Measurements from ENCODE around the gene MEI1.
A peak's percentile ranks its signal among the peaks of the same experiment; 100 is the strongest.

Gene MEI1

GRCh38 chr22:41782751-41783150 is 83.4 kb downstream of the MEI1 start:
- no peak for DNase-seq (ENCODE audit: low read depth)

- DNase-seq (ENCODE audit: low read depth): no peak
Observed at GRCh38 chr22:41787331-41787730, 88.0 kb downstream of the MEI1 start.

GRCh38 chr22:41793871-41794270 is 94.6 kb downstream of the MEI1 start:
- no peak for DNase-seq (ENCODE audit: low read depth)

GRCh38 chr22:41798736-41799135 is 99.4 kb downstream of the MEI1 start:
- DNase-seq (ENCODE audit: low read depth): no peak

GRCh38 chr22:41799486-41800347 is 100.4 kb downstream of the MEI1 start:
- no peak for DNase-seq (ENCODE audit: low read depth)

- DNase-seq (ENCODE audit: low read depth): peak; percentile 84
Observed at GRCh38 chr22:41800348-41801146, 101.2 kb downstream of the MEI1 start, which contains the start of gene CCDC134. TSS of gene CCDC134 (plus strand) at chr22:41800679. CDS start at chr22:41808891, 8,212 bp downstream.

- DNase-seq (ENCODE audit: low read depth): no peak
Observed at GRCh38 chr22:41801147-41801819, 102.0 kb downstream of the MEI1 start.

GRCh38 chr22:41801886-41802285 is 102.6 kb downstream of the MEI1 start:
- no peak for DNase-seq (ENCODE audit: low read depth)

- no peak for DNase-seq (ENCODE audit: low read depth)
Observed at GRCh38 chr22:41805639-41806038, 106.3 kb downstream of the MEI1 start.

GRCh38 chr22:41808400-41808799 is 109.1 kb downstream of the MEI1 start:
- no peak for DNase-seq (ENCODE audit: low read depth)

GRCh38 chr22:41810022-41810421 is 110.7 kb downstream of the MEI1 start:
- no peak for DNase-seq (ENCODE audit: low read depth)

GRCh38 chr22:41812805-41813545 is 113.7 kb downstream of the MEI1 start:
- DNase-seq (ENCODE audit: low read depth): no peak

- DNase-seq (ENCODE audit: low read depth): no peak
Observed at GRCh38 chr22:41813726-41814410, 114.6 kb downstream of the MEI1 start.

- no peak for DNase-seq (ENCODE audit: low read depth)
Observed at GRCh38 chr22:41815716-41816115, 116.4 kb downstream of the MEI1 start.

- DNase-seq (ENCODE audit: low read depth): no peak
Observed at GRCh38 chr22:41816241-41816640, 116.9 kb downstream of the MEI1 start.

GRCh38 chr22:41816871-41817270 is 117.6 kb downstream of the MEI1 start:
- DNase-seq (ENCODE audit: low read depth): no peak

GRCh38 chr22:41818011-41818410 is 118.7 kb downstream of the MEI1 start:
- DNase-seq (ENCODE audit: low read depth): no peak

GRCh38 chr22:41818596-41818995 is 119.3 kb downstream of the MEI1 start:
- no peak for DNase-seq (ENCODE audit: low read depth)

GRCh38 chr22:41819257-41819656 is 120.0 kb downstream of the MEI1 start:
- DNase-seq (ENCODE audit: low read depth): no peak

GRCh38 chr22:41820447-41820846 is 121.1 kb downstream of the MEI1 start:
- DNase-seq (ENCODE audit: low read depth): no peak

Measured in activated T-cell treated with anti-CD3 and anti-CD28 coated beads for 1 hour (primary cell).